HCT116 (cell line): ENCODE measurements around the gene GLMN. TPM values are rescaled to one million over a fixed set of nuclear protein-coding genes. Genes with fewer than 3 reads are reported as not detected.

Experiments used
- ATAC-seq: fragments of 200-7000 bp; cut with Tn5 transposase; 2 replicates; pipeline ENCODE4 v1.9.1; 2020; ENCODE audit warnings: mild to moderate bottlenecking, moderate library complexity
- BruUV-seq: library from RNA; stranded (reverse); fragments of 400-500 nt; replicated peaks from 2 replicates; lab custom pipeline; 2021; lab: Mats Ljungman, UMichigan
- CTCF ChIA-PET: fragments of 300-600 bp; sonication (Branson Sonifier 250); formaldehyde crosslinking; loops from one replicate; lab custom pipeline; 2021; ENCODE audit warnings: antibody characterized with exemption; lab: Charles Lee
- POLR2A ChIA-PET: fragments of 300-600, 350-600 bp; sonication (Branson Sonifier 250); formaldehyde crosslinking; loops from one replicate; lab custom pipeline; 2021; ENCODE audit warnings: antibody characterized with exemption; lab: Charles Lee
- RAD21 ChIA-PET, 2 experiments: fragments of 300-600 bp; sonication (Branson Sonifier 250); formaldehyde crosslinking; loops; one replicate each; lab custom pipeline; 2023; ENCODE audit warnings: low total read pairs in 2 of 2; ENCODE audit not compliant: uncharacterized antibody in 2 of 2, unreplicated experiment in 2 of 2, low non-redundant PET in 1 of 2; lab: Charles Lee
- DNase-seq: peaks from one replicate; pipeline ENCODE4 v3.0.0-alpha.2; 2010; ENCODE audit warnings: low read depth, low spot score
- H2AFZ ChIP-seq: fragments of 200-600 bp; shearing (Covaris generic), sonication (generic); 2 replicates; pipeline ENCODE4 v1.6.1; 2017; ENCODE audit warnings: low read depth, mixed run types, mixed read lengths, antibody characterized with exemption, low read length; ENCODE audit not compliant: poor library complexity, severe bottlenecking
- H3K27ac ChIP-seq: 2 replicates; pipeline ENCODE4 v1.5.1; 2012; ENCODE audit warnings: low read depth, low read length
- H3K27me3 ChIP-seq: fragments of 200-600 bp; sonication (generic); 2 replicates; pipeline ENCODE4 v1.6.1; 2016; ENCODE audit warnings: mixed run types, low read length, mixed read lengths; ENCODE audit not compliant: insufficient read depth
- H3K36me3 ChIP-seq, 2 experiments: fragments of 200-500 bp in 1 of 2; fragments of 200-600 bp in 1 of 2; sonication (Bioruptor generic) in 1 of 2; sonication (generic) in 1 of 2; 2 replicates each; pipeline versions ENCODE4 v1.5.1 to v1.6.1; 2014 to 2016; ENCODE audit warnings: low read length in 2 of 2, inconsistent platforms in 1 of 2, mixed read lengths in 1 of 2, mixed run types in 1 of 2; ENCODE audit not compliant: insufficient read depth in 2 of 2, control insufficient read depth in 1 of 2
- H3K4me1 ChIP-seq, 2 experiments: fragments of 200-600 bp in 1 of 2; sonication (generic) in 1 of 2; 2 replicates each; pipeline versions ENCODE4 v1.5.1 to v1.6.1; 2012 to 2017; ENCODE audit warnings: low read length in 2 of 2, inconsistent platforms in 1 of 2, mild to moderate bottlenecking in 1 of 2, mixed read lengths in 1 of 2, mixed run types in 1 of 2, moderate library complexity in 1 of 2; ENCODE audit not compliant: insufficient read depth in 2 of 2, control insufficient read depth in 1 of 2
- H3K4me2 ChIP-seq: fragments of 200-600 bp; sonication (generic); 2 replicates; pipeline ENCODE4 v1.6.1; 2017; ENCODE audit warnings: mixed run types, low read length, mixed read lengths
- H3K4me3 ChIP-seq, 2 experiments: fragments of 200-600 bp in 1 of 2; sonication (generic) in 1 of 2; replicated peaks in 1 of 2; 2 replicates each; pipeline ENCODE4 v1.5.1; 2011 to 2016; ENCODE audit warnings: low read length in 2 of 2, control low read depth in 1 of 2, low read depth in 1 of 2, mild to moderate bottlenecking in 1 of 2, mixed read lengths in 1 of 2, mixed run types in 1 of 2
- H3K79me2 ChIP-seq: fragments of 200-600 bp; sonication (generic); 2 replicates; pipeline ENCODE4 v1.6.1; 2017; ENCODE audit warnings: mild to moderate bottlenecking, mixed run types, low read length, moderate library complexity, mixed read lengths; ENCODE audit not compliant: insufficient read depth
- H3K9ac ChIP-seq: fragments of 200-600 bp; sonication (generic); 2 replicates; pipeline ENCODE4 v1.6.1; 2016; ENCODE audit warnings: low read length, mixed read lengths
- H3K9me2 ChIP-seq: fragments of 200-600 bp; sonication (generic), shearing (Covaris generic); 2 replicates; pipeline ENCODE4 v1.6.1; 2017; ENCODE audit warnings: mixed run types, mild to moderate bottlenecking, moderate library complexity; ENCODE audit not compliant: insufficient read depth
- H3K9me3 ChIP-seq, 2 experiments: fragments of 200-500 bp in 1 of 2; fragments of 200-600 bp in 1 of 2; sonication (Bioruptor generic) in 1 of 2; sonication (generic) in 1 of 2; 2 replicates each; pipeline ENCODE4 v1.6.1; 2014 to 2017; ENCODE audit warnings: low read length in 2 of 2, mixed read lengths in 2 of 2, inconsistent platforms in 1 of 2, low read depth in 1 of 2, mild to moderate bottlenecking in 1 of 2, mixed run types in 1 of 2, moderate library complexity in 1 of 2; ENCODE audit not compliant: control insufficient read depth in 1 of 2, insufficient read depth in 1 of 2
- H4K20me1 ChIP-seq: fragments of 200-600 bp; sonication (generic), shearing (Covaris generic); 2 replicates; pipeline ENCODE4 v1.6.1; 2017; ENCODE audit warnings: mixed run types, mild to moderate bottlenecking, moderate library complexity; ENCODE audit not compliant: insufficient read depth
- CEBPB ChIP-seq: IDR thresholded peaks from 2 replicates; pipeline ENCODE4 v1.6.1; 2012; ENCODE audit warnings: low read depth
- ELF1 ChIP-seq: IDR thresholded peaks from 2 replicates; pipeline ENCODE4 v1.6.1; 2012; ENCODE audit warnings: low read depth, borderline replicate concordance
- EZH2 ChIP-seq: fragments of 200-600 bp; sonication (generic); IDR thresholded peaks from 2 replicates; pipeline ENCODE4 v1.6.1; 2017; ENCODE audit warnings: antibody characterized with exemption, mixed run types
- EZH2phosphoT487 ChIP-seq: fragments of 200-600 bp; IDR thresholded peaks from 2 replicates; pipeline ENCODE4 v1.6.1; 2018; ENCODE audit warnings: antibody characterized with exemption, borderline replicate concordance
- FOSL1 ChIP-seq: IDR thresholded peaks from 2 replicates; pipeline ENCODE4 v1.6.1; 2012; ENCODE audit warnings: low read depth
- MAX ChIP-seq: IDR thresholded peaks from 2 replicates; pipeline ENCODE4 v1.6.1; 2012
- POLR2A ChIP-seq: IDR thresholded peaks from 2 replicates; pipeline ENCODE4 v1.7.0; 2011; ENCODE audit warnings: borderline replicate concordance; ENCODE audit not compliant: insufficient read depth, insufficient read length; ENCODE audit errors: extremely low read depth
- SP1 ChIP-seq: IDR thresholded peaks from 2 replicates; pipeline ENCODE4 v1.6.1; 2012; ENCODE audit warnings: low read depth
- SRF ChIP-seq: IDR thresholded peaks from 2 replicates; pipeline ENCODE4 v1.6.1; 2012; ENCODE audit warnings: low read depth
- TCF7L2 ChIP-seq: IDR thresholded peaks from 2 replicates; pipeline ENCODE4 v1.7.0; 2011; ENCODE audit warnings: borderline replicate concordance, inconsistent platforms; ENCODE audit not compliant: insufficient read depth, insufficient read length; ENCODE audit errors: extremely low read depth
- ZBTB33 ChIP-seq: IDR thresholded peaks from 2 replicates; pipeline ENCODE4 v1.6.1; 2011; ENCODE audit warnings: mild to moderate bottlenecking, low read length, moderate library complexity; ENCODE audit not compliant: insufficient replicate concordance; ENCODE audit errors: extremely low read depth
- ZFX ChIP-seq: fragments of 450-650 bp; IDR thresholded peaks from 2 replicates; pipeline ENCODE4 v1.6.1; 2017
- ZNF274 ChIP-seq: fragments of 200-500 bp; sonication (Bioruptor generic); IDR thresholded peaks from 2 replicates; pipeline ENCODE4 v1.6.1; 2014; ENCODE audit warnings: mild to moderate bottlenecking, low read depth, low read length, inconsistent platforms
- intact Hi-C: fragments of 100-400 bp; cut with micrococcal nuclease; formaldehyde crosslinking; loops from 2 replicates; pipeline ENCODE4 v1.10.0; 2022
- total RNA-seq: library from RNA; stranded (reverse); gene quantifications from one replicate; pipeline ENCODE4 v1.2.1, GENCODE V29; 2021; ENCODE audit not compliant: unreplicated experiment

The GLMN gene
- total RNA-seq, 1 experiment from 2014 or later: 10.9 TPM

DNA sequence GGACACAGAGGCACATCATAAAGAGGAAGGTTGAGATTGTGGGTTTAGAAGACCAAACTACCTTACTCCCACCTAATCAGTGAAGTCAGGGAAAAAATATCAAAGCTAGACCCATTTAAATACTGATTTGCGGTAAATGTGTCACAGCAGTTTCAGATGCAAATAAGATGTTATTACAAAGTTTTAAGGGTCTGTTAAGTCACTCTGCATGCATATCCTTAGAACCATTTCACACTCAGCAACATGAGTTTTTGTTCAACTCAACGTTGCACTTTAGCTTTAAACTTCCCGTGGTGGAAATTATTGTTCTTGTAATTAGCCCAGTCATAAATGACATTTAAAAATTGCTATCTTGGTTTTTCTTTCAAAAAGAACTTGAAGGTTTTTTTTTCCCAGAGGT lies 34.9 kb upstream of the GLMN start:
- H3K4me1 ChIP-seq: peaks cover 0 to 7% of the 10 kb centered on the region in 2 experiments; a peak in 1 of 4 replicates
- H3K9ac ChIP-seq: no peak overlapping the region
- no peak overlapping the region for H3K4me2 ChIP-seq
- RAD21 ChIA-PET: no interaction called here
- H3K27me3 ChIP-seq: no peaks in the 10 kb centered on the region
- TF ChIP-seq CEBPB (no peak), ZNF274 (no peak), POLR2A (no peak), TCF7L2 (no peak), EZH2 (no peak), ZBTB33 (no peak), EZH2phosphoT487 (no peak), ZFX (no peak), MAX (no peak), SP1 (no peak), ELF1 (no peak), SRF (no peak), FOSL1 (no peak)
- BruUV-seq: no TSS peak
- no peaks in the 10 kb centered on the region for H3K9me3 ChIP-seq
- no peak for ATAC-seq
- no peaks in the 10 kb centered on the region for H3K9me2 ChIP-seq
- DNase-seq: no peak
- no peak overlapping the region for H3K27ac ChIP-seq
- H2AFZ ChIP-seq: no peak overlapping the region
- no peaks in the 10 kb centered on the region; a peak in 3 of 4 replicates for H3K36me3 ChIP-seq
- no peak overlapping the region for H3K4me3 ChIP-seq
- CTCF ChIA-PET: no interaction called here
- intact Hi-C loops: no loop called here
- no peaks in the 10 kb centered on the region for H3K79me2 ChIP-seq
- POLR2A ChIA-PET: no interaction called here
- no peaks in the 10 kb centered on the region for H4K20me1 ChIP-seq
